ENCODE data around the gene JARID2.

The JARID2 gene

GRCh38 chr6:15247500-15248450, 1.9 kb downstream of the JARID2 start:
- DNase-seq (ENCODE audit: low read depth) = peak; percentile 40

GRCh38 chr6:15248451-15249370, 2.8 kb downstream of the JARID2 start:
- peak; percentile 97 for DNase-seq (ENCODE audit: low read depth)

GRCh38 chr6:15249371-15250019, 3.6 kb downstream of the JARID2 start:
- peak; percentile 65 for DNase-seq (ENCODE audit: low read depth)

GRCh38 chr6:15250187-15251168, 4.6 kb downstream of the JARID2 start:
- DNase-seq (ENCODE audit: low read depth) = no peak

DNA sequence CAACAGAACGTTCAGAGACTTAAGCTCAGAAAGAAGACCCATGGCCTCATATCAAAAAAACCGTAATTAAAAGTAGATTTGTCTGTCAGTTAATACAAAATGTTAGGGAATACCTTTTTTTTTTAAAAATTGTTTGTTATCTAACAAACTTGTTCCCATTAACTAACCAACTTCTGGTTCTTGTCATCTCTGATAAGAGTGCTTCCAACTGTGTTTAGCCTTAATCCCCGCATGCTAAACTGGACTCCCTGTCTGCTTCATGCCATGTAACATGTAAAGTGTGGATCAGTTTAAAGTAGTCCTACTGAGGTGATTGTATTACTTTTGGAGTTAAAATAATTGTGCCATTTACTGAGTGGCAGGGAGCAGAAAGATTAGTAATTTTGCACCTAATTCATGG, 6.3 kb downstream of the JARID2 start:
- no peak for DNase-seq (ENCODE audit: low read depth)

GRCh38 chr6:15253203-15254022, 7.5 kb downstream of the JARID2 start:
- DNase-seq (ENCODE audit: low read depth) = no peak

GRCh38 chr6:15254070-15254975, 8.5 kb downstream of the JARID2 start:
- no peak for DNase-seq (ENCODE audit: low read depth)

DNA sequence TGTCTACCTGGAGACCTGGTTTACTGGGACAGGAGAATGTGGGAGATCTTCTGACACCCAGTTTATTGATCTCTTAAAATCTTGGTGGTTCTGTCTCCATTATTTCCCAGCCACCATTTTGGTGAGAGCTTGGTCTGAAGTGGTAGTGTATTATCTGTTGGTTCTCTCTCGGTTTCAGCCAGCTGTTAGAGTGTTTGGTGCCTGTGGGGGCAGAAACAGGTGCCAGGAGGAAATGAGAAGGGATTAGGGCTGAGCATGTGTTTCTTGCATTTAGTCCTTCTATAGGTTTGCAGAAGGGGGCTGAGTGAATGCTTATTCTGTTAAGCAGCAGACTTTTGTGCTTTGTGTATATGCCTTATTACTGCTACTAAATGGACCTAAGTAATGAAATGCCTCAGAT, 9.6 kb downstream of the JARID2 start:
- DNase-seq (ENCODE audit: low read depth) = no peak

GRCh38 chr6:15255909-15256395, 10.1 kb downstream of the JARID2 start:
- no peak for DNase-seq (ENCODE audit: low read depth)

- no peak for DNase-seq (ENCODE audit: low read depth)
Observed at GRCh38 chr6:15256538-15257271, 10.8 kb downstream of the JARID2 start.

GRCh38 chr6:15257357-15258132, 11.7 kb downstream of the JARID2 start:
- DNase-seq (ENCODE audit: low read depth) = no peak

DNA sequence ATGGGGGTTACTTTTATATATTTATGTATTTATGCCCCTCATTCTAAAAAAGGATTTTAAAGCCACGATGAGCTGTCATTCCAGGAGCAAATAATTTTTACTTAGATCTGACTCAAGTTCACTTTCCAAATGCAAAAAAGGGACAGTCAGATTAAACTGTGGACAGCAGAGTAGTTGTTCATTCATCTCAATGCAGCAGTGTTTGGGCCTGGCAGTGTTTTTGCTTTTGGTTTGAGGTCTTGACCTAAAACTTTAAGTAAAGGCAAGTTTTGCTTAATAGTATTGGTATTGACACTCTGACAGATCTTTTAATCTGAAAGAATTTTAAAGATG, 13.9 kb downstream of the JARID2 start:
- no peak for DNase-seq (ENCODE audit: low read depth)

DNA sequence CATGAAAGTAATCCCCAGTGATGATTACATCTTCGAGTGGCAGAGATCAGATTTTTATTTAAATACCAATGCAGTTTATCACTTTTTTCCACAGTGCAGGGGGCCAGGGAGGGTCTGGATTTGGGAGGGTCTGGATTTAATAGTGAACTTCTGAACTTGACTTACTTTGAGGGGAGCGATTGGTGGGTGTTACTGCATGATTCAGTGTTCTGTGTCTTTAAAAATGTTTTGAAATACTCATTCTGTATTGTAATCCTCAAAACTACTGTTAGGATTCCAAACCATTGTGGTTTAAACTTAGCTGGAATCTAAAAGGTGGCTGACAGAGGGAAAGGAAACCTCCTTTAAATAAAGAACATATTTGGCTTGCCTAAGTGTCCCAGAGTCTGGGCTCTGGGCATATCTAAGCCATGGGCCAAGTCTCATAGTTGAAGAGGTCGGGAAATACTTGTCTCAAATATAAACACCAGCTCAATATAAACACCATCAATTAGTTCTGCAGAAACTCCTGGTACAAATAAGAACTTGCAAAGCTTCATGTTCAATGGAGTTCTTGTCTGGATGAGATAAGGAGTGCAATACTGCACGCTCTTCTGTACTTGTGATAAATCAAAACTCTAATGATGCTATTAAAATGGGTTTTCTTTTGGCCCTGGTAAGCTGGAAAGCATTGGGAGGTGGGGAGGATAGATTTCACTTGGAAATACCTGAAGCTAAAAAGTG, 14.4 kb downstream of the JARID2 start:
- peak; percentile 78 for DNase-seq (ENCODE audit: low read depth)

DNA sequence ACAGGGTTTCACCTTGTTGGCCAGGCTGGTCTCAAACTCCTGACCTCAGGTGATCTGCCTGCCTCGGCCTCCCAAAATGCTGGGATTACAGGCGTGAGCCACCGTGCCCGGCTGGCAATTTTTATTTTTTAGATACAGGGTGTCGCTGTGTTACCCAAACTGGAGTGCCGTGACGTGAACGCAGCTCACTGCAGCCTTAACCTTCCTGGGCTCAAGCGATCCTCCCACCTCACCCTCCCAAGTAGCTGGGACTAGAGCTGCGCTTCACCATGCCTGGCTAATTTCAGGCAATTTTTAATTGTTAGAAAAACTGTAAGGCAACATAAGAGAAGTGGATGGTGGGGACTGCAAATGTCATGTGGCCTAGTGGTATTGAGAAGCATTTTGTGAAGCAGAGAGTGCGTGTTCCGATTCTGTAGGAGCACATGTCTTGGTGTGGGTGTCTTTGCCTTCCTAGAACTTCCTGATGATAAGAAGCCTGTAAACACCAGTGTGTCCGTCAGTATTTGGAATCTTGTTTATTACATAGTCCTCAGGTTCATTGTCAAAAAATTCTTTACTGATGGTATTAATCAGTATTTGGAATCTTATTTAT, 18.0 kb downstream of the JARID2 start:
- no peak for DNase-seq (ENCODE audit: low read depth)

DNA sequence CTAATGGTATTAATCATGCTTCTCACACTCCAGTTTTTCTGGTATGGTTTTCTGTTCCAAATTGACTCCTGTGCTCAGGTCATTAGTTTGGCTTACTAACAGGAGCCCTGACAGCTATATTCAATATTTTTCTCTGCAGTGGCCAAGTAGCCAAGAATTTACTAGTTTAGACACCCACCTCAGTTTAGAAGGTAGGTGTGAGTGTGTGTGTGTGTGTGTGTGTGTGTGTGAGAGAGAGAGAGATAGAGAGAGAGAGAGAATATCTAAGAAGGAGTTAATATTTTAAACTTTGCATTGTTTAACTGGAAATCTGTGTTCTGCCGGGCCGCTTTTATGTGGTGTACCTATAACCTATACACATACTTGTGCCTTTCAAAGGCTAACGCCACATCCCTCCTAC, 18.5 kb downstream of the JARID2 start:
- no peak for DNase-seq (ENCODE audit: low read depth)

Measured in fibroblast of gingiva (primary cell).